OCI-LY3 (cell line): ENCODE data around the gene KANK4.

Experiments used
- H2AFZ ChIP-seq: fragments of 200-600, 300-600 bp; shearing (Covaris generic); 2 replicates; pipeline ENCODE4 v1.6.0; 2014; ENCODE audit warnings: antibody characterized with exemption, low read depth, low read length
- H3K27ac ChIP-seq: fragments of 200-600, 300-600 bp; sonication (generic); 2 replicates; pipeline ENCODE4 v1.5.1; 2014; ENCODE audit warnings: mild to moderate bottlenecking, low read length, moderate library complexity, mixed read lengths
- H3K27me3 ChIP-seq: fragments of 200-600, 300-600 bp; sonication (generic); 2 replicates; pipeline ENCODE4 v1.6.1; 2014; ENCODE audit warnings: low read depth, low read length, mixed read lengths
- H3K36me3 ChIP-seq: fragments of 200-600, 300-600 bp; sonication (generic); replicated peaks from 2 replicates; pipeline ENCODE3; 2014; ENCODE audit warnings: low read depth, low read length, mixed read lengths
- H3K4me1 ChIP-seq: fragments of 300-600, 200-600 bp; sonication (generic); 2 replicates; pipeline ENCODE4 v1.6.1; 2014; ENCODE audit warnings: low read length, mixed read lengths
- H3K4me2 ChIP-seq: fragments of 200-600, 300-600 bp; sonication (generic); 2 replicates; pipeline ENCODE4 v1.6.1; 2014; ENCODE audit warnings: low read length, mixed read lengths
- H3K4me3 ChIP-seq: fragments of 300-600, 200-600 bp; sonication (generic); 2 replicates; pipeline ENCODE4 v1.5.1; 2014; ENCODE audit warnings: antibody characterized with exemption, mild to moderate bottlenecking, low read length, moderate library complexity
- H3K79me2 ChIP-seq: fragments of 300-600, 200-600 bp; shearing (Covaris generic); 2 replicates; pipeline ENCODE4 v1.6.1; 2014; ENCODE audit warnings: mild to moderate bottlenecking, low read length, mixed read lengths
- H3K9ac ChIP-seq: fragments of 300-600, 200-600 bp; shearing (Covaris generic); 2 replicates; pipeline ENCODE4 v1.6.0; 2014; ENCODE audit warnings: mild to moderate bottlenecking, low read length, moderate library complexity
- H3K9me3 ChIP-seq: fragments of 200-600, 300-600 bp; shearing (Covaris generic); 2 replicates; pipeline ENCODE4 v1.6.1; 2014; ENCODE audit warnings: low read length, mixed read lengths; ENCODE audit not compliant: insufficient read depth
- H4K20me1 ChIP-seq: fragments of 200-600, 300-600 bp; sonication (generic); 2 replicates; pipeline ENCODE4 v1.6.1; 2016; ENCODE audit warnings: low read length, mixed read lengths; ENCODE audit not compliant: insufficient read depth
- CTCF ChIP-seq: fragments of 200-600, 300-600 bp; sonication (generic); IDR thresholded peaks from 2 replicates; pipeline ENCODE4 v1.5.1; 2014; ENCODE audit warnings: antibody characterized with exemption, low read length, low read depth
- EZH2phosphoT487 ChIP-seq: fragments of 200-600 bp; shearing (Covaris generic); IDR thresholded peaks from 2 replicates; pipeline ENCODE4 v1.6.1; 2018; ENCODE audit warnings: antibody characterized with exemption, mixed run types, low read depth

The KANK4 gene

GRCh38 chr1:62218604-62219003 lies 100.6 kb downstream of the KANK4 start:
- H3K9ac ChIP-seq = no peak overlapping the region

GRCh38 chr1:62213075-62213914 lies 105.9 kb downstream of the KANK4 start:
- no peak for TF ChIP-seq CTCF
- no peak for TF ChIP-seq EZH2phosphoT487
- Histone ChIP-seq H3K9ac (no peak overlapping the region), H3K4me2 (no peak overlapping the region), H3K79me2 (no peaks in the 10 kb centered on the region), H3K9me3 (no peaks in the 10 kb centered on the region), H3K27ac (no peak overlapping the region), H3K4me3 (no peak overlapping the region), H3K27me3 (no peaks in the 10 kb centered on the region), H4K20me1 (no peaks in the 10 kb centered on the region), H2AFZ (no peak overlapping the region), H3K36me3 (no peaks in the 10 kb centered on the region), H3K4me1 (no peaks in the 10 kb centered on the region)

More at GRCh38 chr1:62218604-62219003, 100.6 kb downstream of the KANK4 start:
- TF ChIP-seq CTCF = no peak
- no peak for TF ChIP-seq EZH2phosphoT487
- no peaks in the 10 kb centered on the region for H3K79me2 ChIP-seq
- H3K9me3 ChIP-seq = no peaks in the 10 kb centered on the region
- H4K20me1 ChIP-seq = no peaks in the 10 kb centered on the region
- no peak overlapping the region for H3K4me2 ChIP-seq
- H3K27ac ChIP-seq = no peak overlapping the region
- H2AFZ ChIP-seq = no peak overlapping the region
- no peaks in the 10 kb centered on the region for H3K36me3 ChIP-seq
- no peaks in the 10 kb centered on the region for H3K27me3 ChIP-seq
- H3K4me3 ChIP-seq = no peak overlapping the region
- no peaks in the 10 kb centered on the region for H3K4me1 ChIP-seq

GRCh38 chr1:62212411-62212810 lies 106.8 kb downstream of the KANK4 start:
- no peak for TF ChIP-seq CTCF
- TF ChIP-seq EZH2phosphoT487 = no peak
- Histone ChIP-seq H3K9me3 (no peaks in the 10 kb centered on the region), H3K27me3 (no peaks in the 10 kb centered on the region), H4K20me1 (no peaks in the 10 kb centered on the region), H3K9ac (no peak overlapping the region), H2AFZ (no peak overlapping the region), H3K4me1 (no peaks in the 10 kb centered on the region), H3K4me3 (no peak overlapping the region), H3K27ac (no peak overlapping the region), H3K36me3 (no peaks in the 10 kb centered on the region), H3K4me2 (no peak overlapping the region), H3K79me2 (no peaks in the 10 kb centered on the region)

GRCh38 chr1:62210960-62211359 lies 108.3 kb downstream of the KANK4 start:
- no peak overlapping the region for H3K9ac ChIP-seq
- no peak overlapping the region for H3K27ac ChIP-seq
- no peaks in the 10 kb centered on the region for H4K20me1 ChIP-seq
- no peaks in the 10 kb centered on the region for H3K36me3 ChIP-seq
- no peak overlapping the region for H3K4me3 ChIP-seq
- no peaks in the 10 kb centered on the region for H3K79me2 ChIP-seq
- H3K27me3 ChIP-seq = no peaks in the 10 kb centered on the region
- no peaks in the 10 kb centered on the region for H3K4me1 ChIP-seq
- no peaks in the 10 kb centered on the region for H3K9me3 ChIP-seq
- H3K4me2 ChIP-seq = no peak overlapping the region
- TF ChIP-seq EZH2phosphoT487 (no peak), CTCF (no peak)
- no peak overlapping the region for H2AFZ ChIP-seq
